NCI-H2029 (cell line): ENCODE results near the gene CD52.

Experiments
- DNase-seq: peaks from one replicate; lab custom pipeline; 2025; lab: John Stamatoyannopoulos, UW

Gene CD52

GRCh38 chr1:26335774-26336476, 18.2 kb downstream of the CD52 start:
- DNase-seq = no peak

DNA sequence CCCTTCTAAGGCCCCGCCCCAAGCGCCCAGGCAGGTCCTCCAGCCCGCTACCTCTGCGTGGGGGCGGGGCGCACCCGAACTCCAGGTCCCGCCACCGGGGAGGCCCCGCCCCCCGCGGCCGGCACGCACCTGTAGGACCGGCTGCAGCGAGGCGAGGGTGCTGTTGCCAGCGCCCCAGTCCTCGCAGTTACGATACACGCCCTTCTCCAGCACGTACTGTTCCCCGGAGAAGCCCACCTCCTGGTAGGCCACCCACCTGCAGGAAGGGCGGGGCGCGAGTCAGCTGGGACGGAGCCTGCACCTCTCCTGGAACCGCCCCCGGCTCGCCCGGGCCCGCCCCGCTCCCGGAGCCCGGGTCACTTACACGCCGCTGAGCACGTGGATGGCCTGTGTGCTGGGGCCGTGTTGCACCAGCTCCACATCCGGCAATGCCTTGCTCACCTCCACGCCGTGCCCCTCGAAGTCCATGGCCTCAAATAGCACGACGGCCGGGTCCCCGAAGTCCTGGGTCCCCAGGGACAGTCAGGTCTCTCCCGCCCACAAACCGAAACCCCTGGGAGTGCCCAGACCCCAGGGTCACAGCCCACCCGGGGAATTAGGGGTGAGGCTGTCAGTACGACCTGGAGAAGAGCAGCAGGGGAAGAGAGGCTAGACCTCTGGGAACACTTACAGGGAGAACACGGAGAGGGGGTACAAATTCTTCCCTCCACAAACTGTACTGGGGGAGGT, 18.9 kb downstream of the CD52 start:
- peak; percentile 80 for DNase-seq

DNA sequence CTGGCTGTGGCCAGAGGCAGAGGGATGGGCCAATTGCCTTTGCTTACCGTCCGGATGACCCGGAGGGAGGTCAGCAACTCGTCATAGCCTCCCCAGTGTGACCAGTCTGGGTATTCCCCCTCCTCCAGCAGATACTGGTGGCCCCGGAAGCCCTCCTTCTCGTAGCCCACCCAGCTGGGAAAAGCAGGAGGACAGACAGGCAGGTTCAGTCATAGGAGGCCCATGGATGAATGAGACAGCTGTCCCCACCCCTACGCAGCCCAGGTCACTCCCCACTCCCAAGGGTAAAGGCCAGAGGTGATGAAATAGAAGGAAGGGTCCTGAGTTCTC, 19.4 kb downstream of the CD52 start:
- DNase-seq = no peak

DNA sequence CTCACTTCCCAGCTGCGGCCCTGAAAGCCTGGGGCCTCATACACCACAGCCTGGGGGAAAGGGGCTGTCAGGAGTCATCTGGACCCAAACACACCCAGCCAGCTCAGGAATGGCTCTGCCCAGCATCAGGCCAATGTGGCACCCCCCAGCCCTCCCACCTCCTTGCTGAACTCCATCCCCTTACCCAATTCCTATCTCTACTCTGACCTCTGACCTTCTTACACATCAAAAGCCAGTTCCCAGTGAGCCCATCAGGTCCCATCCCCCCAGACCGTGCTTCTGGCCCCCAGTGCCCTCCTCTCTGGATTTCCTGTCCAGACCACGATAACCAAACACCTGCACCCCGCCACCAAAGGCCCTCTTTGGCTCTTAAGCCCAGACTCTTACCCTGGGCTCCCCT, 19.9 kb downstream of the CD52 start:
- no peak for DNase-seq

GRCh38 chr1:26338670-26339069, 20.9 kb downstream of the CD52 start:
- no peak for DNase-seq

DNA sequence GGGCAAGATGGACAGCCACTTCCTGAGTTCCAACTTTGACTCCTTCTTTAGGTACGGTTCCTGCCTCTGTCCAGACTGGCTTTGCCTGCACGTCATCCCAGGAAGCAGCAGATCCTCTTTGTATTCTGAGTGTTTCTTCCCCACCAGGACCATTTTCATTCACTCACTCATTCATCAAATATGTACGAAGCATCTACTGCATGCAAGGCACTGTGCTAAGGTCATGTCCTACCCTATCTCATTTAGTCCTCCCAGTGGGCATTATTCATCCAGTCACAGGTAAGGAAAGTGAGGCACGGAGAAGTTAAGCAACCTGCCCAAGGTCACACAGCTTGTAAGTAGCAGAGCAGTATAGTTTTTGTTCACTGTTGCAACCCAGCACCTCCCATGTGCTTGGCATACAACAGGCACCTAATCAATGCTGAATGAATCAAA, 22.3 kb downstream of the CD52 start:
- DNase-seq = no peak

DNA sequence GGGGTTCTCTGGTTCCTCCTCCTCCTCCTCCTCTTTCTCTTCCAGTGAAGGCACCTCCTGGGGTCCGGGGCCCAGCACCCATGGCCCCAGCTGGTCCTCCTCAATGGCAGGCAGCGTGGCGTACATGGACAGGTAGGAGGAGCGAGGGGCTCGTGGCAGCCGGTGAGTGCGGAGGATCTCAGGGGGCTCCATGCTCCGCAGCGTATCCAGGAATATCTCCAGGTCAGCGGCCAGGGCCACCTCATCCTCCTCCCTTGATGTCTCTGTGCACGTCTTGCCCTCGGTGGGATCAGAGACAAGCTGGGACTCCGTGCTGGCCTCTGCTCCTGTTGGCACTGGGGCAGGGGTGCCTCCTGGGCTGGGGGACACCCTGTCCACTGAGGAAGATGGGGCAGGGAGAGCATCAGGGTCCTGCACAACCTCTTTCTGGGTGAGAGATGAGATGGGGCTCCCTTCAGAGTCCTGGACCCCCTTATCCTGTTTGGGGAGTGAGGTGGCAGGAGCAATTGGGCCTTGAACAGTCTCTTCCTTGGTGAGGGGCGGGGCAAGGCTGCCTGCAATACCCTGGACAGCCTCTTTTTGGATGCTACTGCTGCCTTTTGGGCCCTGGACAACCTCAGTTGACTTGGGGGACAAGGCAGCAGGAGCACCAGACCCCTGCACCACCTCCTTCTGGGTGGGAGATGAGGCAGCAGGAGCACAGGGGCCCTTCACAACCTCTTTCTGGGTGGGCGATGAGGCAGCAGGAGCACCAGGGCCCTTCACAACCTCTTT, 26.6 kb downstream of the CD52 start:
- no peak for DNase-seq

DNA sequence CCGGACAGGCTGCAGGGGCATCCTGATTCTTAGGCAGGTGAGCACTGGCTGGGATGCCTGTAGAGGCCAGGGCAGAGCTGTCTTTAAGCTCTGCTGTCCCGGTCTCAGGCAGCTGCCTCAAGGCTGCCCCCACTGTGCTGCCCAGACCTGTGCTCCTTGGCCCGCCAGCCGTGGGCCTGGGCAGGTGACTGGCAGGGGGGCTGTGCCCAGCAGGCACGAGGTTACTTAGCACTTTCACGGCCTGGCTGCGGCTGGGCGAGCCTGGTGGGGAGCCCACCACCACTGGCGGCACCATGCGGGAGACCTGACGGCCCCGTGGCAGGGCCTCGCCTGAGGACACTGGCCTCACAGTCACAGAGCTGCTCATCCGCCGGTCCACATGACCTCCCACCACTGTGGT, 28.0 kb downstream of the CD52 start:
- no peak for DNase-seq

DNA sequence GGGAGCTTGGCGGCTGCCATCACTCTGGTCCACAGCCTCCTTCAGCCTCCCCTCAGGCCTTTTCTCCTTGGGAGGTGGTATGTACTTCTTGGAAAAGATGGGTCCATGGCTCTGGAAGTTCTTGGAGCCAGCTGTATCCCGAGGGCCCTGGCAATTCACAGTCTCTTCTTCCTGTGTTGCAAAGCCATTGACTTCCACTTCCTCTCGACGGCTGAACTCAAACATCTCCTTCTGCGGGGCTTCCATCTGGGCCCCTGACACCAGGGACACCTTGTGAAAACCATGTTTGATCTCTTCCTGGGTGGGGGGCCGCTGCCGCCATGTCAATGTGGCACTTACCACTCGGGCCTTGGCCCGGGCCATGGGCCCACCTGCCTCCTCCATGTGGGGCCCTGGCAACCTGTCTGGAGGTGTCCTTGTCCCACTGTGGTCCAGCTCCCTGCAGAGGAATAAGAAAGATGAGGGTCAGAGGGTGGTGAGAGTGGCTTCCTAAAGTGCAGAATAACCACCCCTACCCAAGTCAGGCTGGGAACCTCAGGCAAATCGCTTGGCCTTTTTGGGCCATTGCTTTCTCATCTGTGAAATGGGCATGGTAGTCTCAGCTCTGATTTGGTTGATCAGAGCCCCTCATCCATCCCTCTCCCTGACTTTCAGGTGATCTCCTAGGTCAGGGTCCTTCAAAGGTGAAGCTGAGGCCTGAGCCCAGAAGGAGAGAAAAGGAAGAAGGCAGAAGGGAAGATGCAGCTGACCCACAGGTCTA, 28.7 kb downstream of the CD52 start:
- DNase-seq = no peak

- no peak for DNase-seq
These were observed 31.6 kb downstream of the CD52 start for GRCh38 chr1:26349188-26349876.

DNA sequence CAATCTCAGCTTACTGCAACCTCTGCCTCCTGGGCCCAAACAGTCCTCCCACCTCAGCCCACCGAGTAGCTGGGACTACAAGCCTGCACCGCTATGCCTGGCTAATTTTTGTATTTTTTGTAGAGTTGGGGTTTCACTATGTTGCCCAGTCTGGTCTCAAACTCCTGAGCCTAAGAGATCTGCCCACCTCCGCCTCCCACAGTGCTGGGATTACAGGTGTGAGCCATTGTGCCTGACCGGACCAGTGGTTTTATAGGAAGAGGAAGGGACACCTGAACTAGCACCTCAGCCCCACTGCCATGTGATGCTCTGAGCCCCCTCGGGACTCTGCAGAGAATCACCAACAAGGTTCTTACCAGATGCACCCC, 32.1 kb downstream of the CD52 start:
- no peak for DNase-seq

- DNase-seq = no peak
These were observed 32.6 kb downstream of the CD52 start for GRCh38 chr1:26350343-26350700.

GRCh38 chr1:26350701-26351589, 33.2 kb downstream of the CD52 start:
- DNase-seq = no peak

- no peak for DNase-seq
These were observed 34.0 kb downstream of the CD52 start for GRCh38 chr1:26351590-26352337.

GRCh38 chr1:26352338-26352679, 34.6 kb downstream of the CD52 start:
- DNase-seq = no peak

GRCh38 chr1:26353210-26353859, 35.6 kb downstream of the CD52 start:
- DNase-seq = no peak

DNA sequence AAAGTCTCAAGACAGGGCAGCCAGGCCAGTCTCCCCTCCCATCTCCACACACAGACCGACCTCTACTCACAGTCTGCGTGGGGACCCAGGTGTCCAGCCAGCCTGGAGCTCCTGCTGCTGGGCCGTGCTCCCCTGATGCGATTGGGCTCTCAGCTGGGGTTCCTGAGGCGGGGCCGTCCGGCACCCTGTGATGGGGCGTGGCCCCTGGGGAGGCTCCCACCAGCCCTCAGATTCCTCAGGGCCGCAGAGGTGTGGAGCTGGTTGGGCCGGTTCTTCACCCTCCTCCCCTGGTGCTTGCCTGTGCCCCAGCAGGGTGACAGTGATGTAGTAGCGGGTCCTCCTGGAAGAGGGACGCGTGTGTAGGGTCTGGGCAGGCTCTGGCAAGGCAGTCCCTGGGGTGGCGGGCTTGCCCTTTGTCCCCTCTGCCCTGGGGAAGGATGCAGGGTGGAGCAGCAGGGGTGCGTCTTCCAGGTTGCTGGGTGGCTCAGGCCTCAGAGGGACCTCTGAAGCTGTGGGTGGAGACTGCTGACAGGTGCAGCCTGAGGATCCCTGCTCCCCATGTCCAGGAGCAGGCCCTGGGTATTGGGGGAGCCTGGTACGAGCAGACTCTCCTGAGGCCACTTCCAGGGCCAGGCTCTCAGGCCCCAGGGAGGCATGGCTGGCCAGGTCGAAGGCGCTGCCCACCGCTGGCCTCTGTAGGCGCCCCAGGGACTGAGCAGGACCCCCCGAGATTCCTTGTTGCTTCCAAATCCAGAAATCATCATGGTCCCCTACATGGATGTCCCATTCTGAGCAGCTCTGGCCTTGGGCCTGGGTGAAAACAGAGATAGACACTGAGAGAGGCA, 36.4 kb downstream of the CD52 start, which contains the start of gene CRYBG2:
Gene CRYBG2, minus strand, starts transcription at position 155 of the 845 bp plus-strand sequence. CDS start 7,473 bp downstream, outside the sequence.
- DNase-seq = no peak

- DNase-seq = no peak
These were observed 37.2 kb downstream of the CD52 start for GRCh38 chr1:26354972-26355371.

DNA sequence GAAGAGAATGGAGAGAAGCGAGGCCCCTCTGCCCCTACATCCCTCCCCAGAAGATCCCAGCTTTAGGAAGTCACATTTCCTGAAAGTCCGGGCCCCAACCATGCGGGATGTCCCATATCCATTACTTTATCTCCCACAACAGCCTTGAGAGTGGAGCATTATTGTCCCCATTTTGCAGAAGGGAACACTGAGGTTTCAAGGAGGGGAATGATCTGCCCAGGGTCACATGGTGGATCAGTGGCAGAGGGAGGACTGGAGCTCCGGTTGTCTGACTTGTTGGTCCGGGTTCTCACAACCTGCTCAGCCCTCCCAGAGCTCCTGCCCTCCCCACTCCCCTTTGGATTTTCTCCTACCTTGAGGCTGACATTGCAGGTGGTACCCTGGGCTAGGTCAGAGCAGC, 38.3 kb downstream of the CD52 start:
- no peak for DNase-seq
